Keratinocyte (primary cell): Measurements from ENCODE around the gene DOCK1.

ENCODE experiments used
- EZH2 ChIP-seq: IDR thresholded peaks from one replicate; pipeline ENCODE4 v1.6.1; 2012; ENCODE audit warnings: inconsistent platforms, mild to moderate bottlenecking, low read length, moderate library complexity
- TF ChIP-seq, protein P1 (sequence below), 3 experiments: IDR thresholded peaks in 1 of 3; conservative IDR thresholded peaks in 1 of 3; optimal IDR thresholded peaks in 1 of 3; 2 replicates in 2 of 3; 3 replicates in 1 of 3; pipeline versions ENCODE3 to v1.5.1; 2011; ENCODE audit warnings: low read length in 3 of 3, mild to moderate bottlenecking in 3 of 3, moderate library complexity in 2 of 3, control low read depth in 1 of 3, inconsistent platforms in 1 of 3; ENCODE audit not compliant: insufficient read depth in 2 of 3; ENCODE audit errors: extremely low read depth in 1 of 3

DNA sequence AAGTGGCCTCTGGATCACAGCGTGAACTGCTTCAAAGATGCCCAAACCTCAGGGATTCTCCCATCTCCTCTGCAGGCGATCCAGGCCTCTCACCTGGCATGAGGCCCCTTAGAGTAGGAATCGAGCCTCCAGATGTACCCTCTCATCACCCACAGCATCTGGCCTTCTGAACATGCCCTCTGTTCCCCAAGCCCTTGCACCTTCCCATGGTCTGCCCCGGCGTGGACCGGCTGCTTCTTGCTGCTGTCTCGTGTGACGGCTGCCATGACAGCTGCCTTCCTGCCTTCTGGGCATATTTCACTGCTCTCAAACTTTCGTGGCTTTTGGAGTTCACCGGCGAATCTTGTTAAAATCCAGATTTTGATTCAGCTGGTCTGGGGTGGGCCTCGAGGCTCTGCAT lies 486.6 kb downstream of the DOCK1 start:
- TF ChIP-seq, protein P1, sequence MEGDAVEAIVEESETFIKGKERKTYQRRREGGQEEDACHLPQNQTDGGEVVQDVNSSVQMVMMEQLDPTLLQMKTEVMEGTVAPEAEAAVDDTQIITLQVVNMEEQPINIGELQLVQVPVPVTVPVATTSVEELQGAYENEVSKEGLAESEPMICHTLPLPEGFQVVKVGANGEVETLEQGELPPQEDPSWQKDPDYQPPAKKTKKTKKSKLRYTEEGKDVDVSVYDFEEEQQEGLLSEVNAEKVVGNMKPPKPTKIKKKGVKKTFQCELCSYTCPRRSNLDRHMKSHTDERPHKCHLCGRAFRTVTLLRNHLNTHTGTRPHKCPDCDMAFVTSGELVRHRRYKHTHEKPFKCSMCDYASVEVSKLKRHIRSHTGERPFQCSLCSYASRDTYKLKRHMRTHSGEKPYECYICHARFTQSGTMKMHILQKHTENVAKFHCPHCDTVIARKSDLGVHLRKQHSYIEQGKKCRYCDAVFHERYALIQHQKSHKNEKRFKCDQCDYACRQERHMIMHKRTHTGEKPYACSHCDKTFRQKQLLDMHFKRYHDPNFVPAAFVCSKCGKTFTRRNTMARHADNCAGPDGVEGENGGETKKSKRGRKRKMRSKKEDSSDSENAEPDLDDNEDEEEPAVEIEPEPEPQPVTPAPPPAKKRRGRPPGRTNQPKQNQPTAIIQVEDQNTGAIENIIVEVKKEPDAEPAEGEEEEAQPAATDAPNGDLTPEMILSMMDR (optimal IDR thresholded peaks at IDR 0.05 in 1 of 3, IDR thresholded peaks at IDR 0.05 in 1 of 3, conservative IDR thresholded peaks at IDR 0.05 in 1 of 3; ENCODE audit: extremely low read depth in 1 of 3, insufficient read depth in 2 of 3, low read length in 3 of 3) = no peak
- no peak for TF ChIP-seq EZH2
